CD4-positive, alpha-beta T cell treated with Interleukin-10 for 1 hour (primary cell): Measurements from ENCODE around the gene SMIM44.

Experiments used
- DNase-seq: peaks from one replicate; pipeline ENCODE4 v3.0.0-alpha.2; 2020

Gene SMIM44

DNA sequence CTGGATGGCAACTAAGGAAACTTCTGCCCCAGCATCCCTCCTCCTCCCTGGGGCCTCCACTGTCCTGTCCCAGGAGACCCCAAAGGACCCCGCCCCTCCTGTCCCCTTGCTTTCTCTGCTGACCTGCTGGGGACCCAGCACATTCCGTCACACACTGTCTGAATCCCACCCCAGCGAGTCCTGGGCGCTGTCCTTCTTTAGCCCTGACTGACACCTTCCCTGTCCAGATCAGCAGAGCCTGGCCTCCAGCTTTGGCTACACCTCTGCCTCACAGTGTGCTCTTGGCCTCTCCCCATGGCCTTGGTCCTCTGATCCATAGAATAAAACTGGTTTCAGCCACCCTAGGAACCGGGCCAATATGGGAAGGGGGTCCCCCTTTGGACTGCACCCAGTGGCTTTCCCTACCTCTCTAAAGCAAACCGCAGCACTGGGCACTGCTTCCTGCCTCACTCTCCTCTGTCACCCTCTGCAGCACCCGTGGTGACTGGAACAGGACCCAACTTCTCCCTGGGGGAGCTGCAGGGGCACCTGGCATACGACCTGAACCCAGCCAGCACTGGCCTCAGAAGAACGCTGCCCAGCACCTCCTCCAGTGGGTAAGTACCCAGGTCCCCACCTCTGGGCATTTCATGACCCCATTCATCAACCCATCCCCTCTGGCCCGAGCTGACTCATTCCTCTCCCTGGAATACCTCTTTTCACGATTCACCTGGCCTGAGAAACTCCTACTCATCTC, 49.3 kb downstream of the SMIM44 start:
- no peak for DNase-seq

DNA sequence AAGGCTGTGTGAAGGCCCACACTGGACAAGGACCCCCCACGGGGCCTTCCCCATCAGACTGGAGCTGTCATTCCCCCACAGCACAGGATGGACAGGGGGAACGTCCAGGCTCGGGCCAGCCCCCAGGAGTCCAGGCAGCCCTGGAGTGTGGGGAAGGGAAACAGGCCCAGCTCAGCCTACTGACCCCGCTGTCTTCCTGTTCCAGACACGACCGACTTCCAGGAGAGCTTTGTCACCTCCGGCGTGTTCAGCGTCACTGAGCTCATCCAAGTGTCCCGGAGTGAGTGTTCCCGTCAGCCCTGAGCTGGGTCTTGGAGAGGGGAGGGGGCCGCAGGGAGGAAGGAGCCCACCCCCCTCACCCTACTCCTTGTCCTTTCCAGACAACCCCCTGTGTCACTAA, 49.9 kb downstream of the SMIM44 start:
- DNase-seq: no peak
